ENCODE measurements around the gene EZR.
A peak's percentile ranks its signal among the peaks of the same experiment; 100 is the strongest.
"Not testable (repeated sequence)": the region's sequence is repeated elsewhere in the genome, so short reads cannot be mapped to it uniquely, and the experiment has no call there.

Gene EZR

DNA sequence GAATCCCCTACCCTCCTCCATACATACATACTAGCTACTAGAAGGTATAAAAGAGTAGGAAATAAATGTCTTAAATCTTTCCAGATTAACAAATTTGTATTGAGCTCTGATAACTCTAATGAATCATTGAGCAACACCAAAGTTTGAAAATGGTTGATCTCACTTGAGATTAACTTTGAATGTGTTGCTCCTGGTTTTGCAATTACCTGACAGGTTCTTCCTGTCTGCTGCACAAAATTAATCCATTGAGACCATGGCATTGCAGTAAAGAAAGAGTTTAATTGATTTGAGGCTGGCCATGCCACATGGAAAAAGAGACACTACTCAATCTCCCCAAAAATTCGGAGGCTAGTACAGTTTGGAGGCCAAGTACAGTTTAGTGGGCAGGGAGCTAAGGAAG is 21.3 kb upstream of the EZR start:
- no peak for DNase-seq

GRCh38 chr6:158839796-158840195 is 20.6 kb upstream of the EZR start:
- DNase-seq: no peak

- not testable (repeated sequence) for DNase-seq
Measured at GRCh38 chr6:158838790-158839189, 19.6 kb upstream of the EZR start.

DNA sequence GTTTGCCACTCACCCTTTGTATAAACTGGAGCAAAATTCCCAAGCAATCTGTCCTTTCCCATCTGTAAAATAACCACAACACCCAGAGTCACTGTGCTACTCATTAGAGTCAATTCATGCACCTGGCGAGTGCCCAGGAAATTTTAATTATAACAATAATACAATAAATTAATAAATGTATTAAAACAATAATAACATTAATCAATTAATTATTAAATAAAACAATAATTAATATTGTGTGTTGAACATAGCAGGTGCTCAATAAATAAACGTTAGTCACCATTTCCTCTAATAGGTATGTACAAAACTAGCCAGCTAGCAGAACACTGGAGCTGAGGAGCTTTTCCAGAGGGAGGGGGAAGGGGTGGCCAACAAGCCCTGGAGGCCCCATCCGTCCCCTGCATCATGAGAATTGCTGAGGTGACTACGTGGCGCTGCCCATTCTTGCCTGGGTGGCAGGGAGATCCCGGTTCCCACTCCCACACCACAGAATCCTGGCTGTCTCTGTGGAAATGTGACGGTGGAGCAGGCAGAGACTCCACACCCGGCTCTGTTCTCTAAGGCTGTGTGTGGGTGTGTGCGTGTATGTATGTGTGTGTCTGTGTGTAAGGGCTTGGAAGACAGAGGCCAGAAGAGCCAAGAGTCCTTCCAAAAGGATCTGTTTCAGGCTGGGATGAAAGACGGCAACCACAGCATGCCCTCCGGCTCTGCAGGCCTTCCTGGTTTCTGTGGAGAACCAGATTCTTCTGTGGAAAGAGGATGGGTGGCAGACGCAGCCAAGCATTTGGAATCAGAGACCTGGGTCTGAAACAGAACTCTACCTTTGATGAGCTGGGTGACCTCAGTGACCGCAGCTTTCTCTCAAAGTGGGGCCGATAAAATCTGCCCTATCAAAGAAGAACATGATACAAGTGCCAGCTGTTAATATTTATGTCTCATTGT is 18.8 kb upstream of the EZR start:
- no peak for DNase-seq

GRCh38 chr6:158836625-158837311 is 17.6 kb upstream of the EZR start:
- DNase-seq: no peak

DNA sequence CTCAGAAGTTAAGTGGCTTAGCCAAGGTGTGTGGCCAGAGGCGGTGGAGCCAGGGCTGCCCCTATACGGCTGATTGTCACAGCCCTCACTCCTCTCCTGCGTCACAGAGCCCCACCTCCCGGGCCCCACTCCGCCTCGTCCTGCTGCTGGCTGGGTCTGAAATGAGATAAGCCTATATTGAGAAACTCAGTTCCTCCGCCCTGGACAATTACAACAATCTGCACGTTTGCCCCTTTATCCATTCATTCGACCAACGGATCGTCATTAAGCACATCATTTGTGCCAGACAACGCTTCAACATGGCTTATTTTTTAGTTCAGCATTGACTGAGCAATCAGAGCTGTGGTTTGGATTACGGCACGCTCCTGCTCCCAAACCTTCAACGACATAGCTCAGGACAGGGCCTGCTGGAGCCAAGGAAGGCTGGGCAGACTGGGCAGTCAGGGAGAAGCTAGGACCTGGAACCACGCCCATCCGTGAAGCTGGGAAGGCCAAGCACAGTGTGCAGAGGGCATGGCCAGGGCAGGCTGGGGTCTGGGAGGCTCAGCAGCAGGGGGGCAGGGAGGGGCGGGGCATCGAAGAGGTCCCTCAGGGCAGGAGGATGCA is 16.6 kb upstream of the EZR start:
- no peak for DNase-seq

DNA sequence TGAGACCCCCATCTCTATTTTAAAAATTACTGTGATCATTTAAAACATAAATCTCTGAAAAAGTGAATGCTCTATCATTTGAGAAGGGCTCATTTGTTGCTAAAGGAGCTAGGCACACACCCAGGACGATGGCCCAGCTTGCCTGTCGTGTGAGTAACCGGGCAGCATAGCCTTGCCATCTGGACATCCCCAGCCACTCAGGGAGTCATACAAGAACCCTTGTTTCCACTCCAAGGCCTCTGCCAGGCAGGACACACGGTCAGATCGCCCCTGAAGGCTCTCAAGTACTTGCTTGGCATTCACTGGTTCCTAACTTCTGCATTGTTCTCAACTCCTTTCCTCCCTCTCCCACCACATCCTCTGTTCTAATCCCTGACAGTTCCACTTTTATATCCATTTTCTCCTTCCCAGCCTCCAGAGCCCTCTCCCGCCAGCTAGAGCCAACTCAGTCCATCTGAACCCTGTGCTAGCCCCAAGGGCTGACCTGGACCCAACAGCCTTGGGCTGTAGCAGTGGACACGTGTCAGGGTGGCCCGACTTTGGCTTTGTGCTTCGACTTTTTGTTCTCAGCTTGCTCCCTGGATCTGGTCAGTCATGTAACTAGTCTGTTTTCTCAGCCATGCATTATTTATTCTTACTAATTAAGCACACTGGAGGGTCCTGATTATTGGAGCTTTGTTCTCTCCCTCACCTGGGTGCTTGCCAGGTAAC is 15.7 kb upstream of the EZR start:
- no peak for DNase-seq

- DNase-seq: not testable (repeated sequence)
Measured at GRCh38 chr6:158832807-158833206, 13.6 kb upstream of the EZR start.

GRCh38 chr6:158832026-158832425 is 12.9 kb upstream of the EZR start:
- no peak for DNase-seq

DNA sequence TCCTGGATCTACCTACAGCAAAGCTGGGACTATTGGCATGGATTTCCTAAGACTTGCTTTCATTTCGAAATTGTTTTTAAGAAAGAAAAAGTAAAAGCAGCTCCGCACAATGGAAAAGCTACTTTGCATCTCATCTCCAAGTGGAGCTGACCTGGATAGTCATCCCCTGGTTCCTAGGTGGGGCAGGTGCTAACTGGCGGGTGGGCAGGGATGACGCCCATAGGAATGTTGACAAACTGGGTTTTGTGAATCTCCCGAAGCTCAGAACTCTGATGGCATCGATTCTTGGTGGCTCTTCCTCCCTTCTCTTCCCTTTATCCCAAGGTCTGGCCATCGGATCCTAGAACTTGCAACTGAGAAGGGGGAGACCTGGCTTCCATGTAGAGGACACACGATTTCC is 12.4 kb upstream of the EZR start:
- DNase-seq: no peak

GRCh38 chr6:158830736-158831135 is 11.6 kb upstream of the EZR start:
- DNase-seq: no peak

DNA sequence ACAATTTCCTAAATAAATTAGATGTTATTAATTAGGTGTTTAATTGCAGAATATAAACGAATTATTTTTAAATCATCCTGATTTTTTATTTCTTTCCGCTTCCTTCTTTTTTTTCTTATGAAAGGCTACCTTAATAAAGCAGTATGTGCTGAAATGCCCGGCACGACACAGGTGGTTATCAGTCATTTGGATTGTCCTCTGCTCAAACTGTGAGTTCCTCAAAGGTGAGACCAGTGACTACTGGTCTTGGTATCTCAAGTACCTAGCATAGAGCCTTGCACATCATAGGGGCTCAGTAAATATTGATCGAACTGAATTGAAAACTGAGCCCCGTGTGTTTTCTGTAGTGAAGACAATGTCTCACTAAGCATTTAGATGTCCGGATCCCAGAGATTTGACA is 9.6 kb upstream of the EZR start:
- DNase-seq: no peak

DNA sequence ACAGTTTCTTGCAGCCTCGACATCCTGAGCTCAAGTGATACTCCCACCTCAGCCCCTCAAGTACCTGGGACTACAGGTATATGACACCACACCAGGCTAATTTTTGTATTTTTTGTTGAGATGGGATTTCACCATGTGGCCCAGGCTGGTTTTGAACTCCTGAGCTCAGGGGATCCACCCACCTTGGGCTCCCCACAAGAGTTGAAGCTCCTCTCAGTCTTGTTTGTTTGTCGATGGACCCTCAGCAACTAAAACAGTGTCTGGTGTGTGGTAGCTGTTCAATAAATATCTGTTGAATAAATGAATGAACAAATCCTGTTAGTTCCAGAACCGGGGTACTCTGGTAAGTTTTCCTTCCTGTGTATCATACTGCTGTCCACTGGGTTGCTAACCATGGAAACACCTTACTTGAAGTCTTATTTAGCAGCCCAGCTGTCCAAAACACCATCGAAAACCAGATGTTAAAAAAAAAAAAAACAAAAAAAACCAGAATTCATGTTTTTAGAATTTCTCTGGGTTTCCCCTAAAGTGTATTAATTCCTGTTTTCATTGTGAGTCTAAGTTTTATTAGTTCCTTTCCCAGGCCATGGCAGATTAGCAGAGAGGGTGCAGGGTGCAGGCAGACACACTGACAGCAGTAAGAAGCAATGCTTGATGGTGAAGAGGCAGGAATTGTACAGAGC is 7.8 kb upstream of the EZR start:
- no peak for DNase-seq

- DNase-seq: no peak
Measured at GRCh38 chr6:158825951-158826306, 6.8 kb upstream of the EZR start.

GRCh38 chr6:158825038-158825950 is 6.1 kb upstream of the EZR start:
- DNase-seq: no peak

GRCh38 chr6:158823616-158824015 is 4.4 kb upstream of the EZR start:
- DNase-seq: not testable (repeated sequence)

- peak; percentile 19 for DNase-seq
Measured at GRCh38 chr6:158819977-158820622, 932 bp upstream of the EZR start.

DNA sequence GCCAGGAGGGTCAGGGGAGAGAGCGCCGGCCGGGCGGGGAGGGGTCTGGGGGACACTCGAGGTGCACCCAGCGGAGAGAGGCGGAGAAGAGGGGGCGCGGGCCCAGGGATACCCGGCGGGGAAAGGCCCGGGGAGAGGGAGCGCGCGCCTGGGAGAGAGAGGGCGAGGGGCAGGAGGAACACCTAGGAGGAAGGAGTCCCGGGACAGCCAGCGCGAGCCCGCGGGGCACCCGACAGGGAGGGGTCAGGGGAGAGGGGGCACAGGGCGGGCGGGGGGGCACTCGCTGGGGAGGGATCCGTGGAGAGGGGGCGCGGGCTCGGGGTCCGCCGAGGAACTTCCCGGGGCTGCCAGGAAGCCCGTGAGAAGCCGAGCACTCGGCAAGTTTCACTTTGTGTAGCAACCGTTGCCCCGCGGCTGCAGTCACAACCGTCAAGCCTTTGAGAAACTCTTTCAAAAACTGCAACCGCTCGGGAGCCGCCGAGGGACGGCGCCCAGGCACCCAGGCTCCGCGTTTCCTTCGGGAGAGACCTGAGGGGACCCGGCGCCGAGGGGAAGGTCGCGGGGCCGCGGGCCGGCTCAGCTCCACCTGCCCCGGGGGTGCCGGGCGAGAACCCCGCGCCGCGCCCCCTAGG is 471 bp downstream of the EZR start:
- peak; percentile 68 for DNase-seq

DNA sequence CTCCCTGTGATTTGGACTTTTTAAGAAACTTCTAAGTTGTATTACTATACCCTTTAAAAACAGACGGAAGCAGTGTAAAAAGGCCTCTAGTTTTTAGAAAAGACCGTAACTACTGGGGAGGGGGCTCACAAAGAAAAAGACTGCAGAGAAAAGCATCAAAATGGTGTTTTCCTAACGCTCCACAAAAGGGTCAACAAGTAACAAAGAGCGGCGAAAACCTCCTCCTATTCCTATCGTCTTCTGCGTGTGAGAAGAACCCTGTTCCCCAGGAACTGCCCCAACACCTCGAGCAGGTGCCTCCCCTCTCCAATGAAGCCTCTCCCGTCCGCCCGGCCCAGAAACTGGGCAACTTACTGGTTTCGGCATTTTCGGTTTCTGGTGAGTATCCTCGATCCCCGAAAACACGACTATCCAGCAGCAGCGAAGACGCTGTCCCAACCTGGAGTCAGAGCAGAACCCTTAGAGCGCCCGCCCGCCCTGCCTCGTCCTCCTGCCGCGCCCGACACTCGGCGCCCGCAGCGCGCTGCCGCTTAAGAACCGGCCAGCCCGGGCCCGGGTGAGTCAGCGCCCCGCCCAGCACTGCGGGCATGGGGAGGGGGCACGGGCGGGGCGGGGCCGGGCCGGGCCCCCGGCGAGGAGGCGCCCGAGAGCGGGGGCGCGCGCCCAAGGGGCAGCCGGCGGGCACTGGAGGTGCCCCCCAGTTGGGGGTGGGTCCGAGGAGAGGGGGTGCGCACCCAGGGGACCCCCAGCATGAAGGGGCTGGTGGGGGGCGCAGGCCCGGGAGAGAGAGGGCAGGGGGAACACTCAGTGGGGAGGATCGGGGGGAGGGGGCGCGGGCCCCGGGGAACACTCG is 1.2 kb downstream of the EZR start:
- DNase-seq: peak; percentile 75

Data from fibroblast of skin of right quadriceps (primary cell).